K562 (cell line): ENCODE results near the gene CCDC136. TPM values are rescaled to one million over a fixed set of nuclear protein-coding genes. Genes with fewer than 3 reads are reported as not detected.

ENCODE experiments used
- ATAC-seq: fragments of 200-7000 bp; cut with Tn5 transposase; 3 replicates; pipeline ENCODE4 v1.9.1; 2020; ENCODE audit warnings: moderate library complexity
- BruUV-seq: library from RNA; stranded (reverse); fragments of 400-500 nt; replicated peaks from 2 replicates; lab custom pipeline; 2021; lab: Mats Ljungman, UMichigan
- CTCF ChIA-PET: fragments of 300-600 bp; formaldehyde crosslinking; extraction: SDS; loops from one replicate; lab custom pipeline; 2021; ENCODE audit warnings: low intra/inter-chr PET ratio; lab: Yijun Ruan, JAX
- POLR2A ChIA-PET: fragments of 300-600, 350-650 bp; sonication (Branson Sonifier 250); formaldehyde crosslinking; extraction: SDS; loops from one replicate; lab custom pipeline; 2021; ENCODE audit warnings: antibody characterized with exemption, inconsistent platforms; lab: Yijun Ruan, JAX
- DNase-seq, 4 experiments: peaks; one replicate each; pipeline versions ENCODE4 v3.0.0 to v3.0.0-alpha.2; 2011 to 2018; ENCODE audit warnings: low spot score in 3 of 4, mixed read lengths in 3 of 4; ENCODE audit errors: extremely low read depth in 1 of 4
- FAIRE-seq: peaks from 2 replicates; lab custom pipeline; 2011; peaks lifted over from hg19 to GRCh38; lab: Jason Lieb, UNC
- H2AFZ ChIP-seq: 2 replicates; pipeline ENCODE4 v1.6.0; 2011; ENCODE audit warnings: low read depth, low read length, control low read depth, inconsistent platforms
- H3K27ac ChIP-seq: fragments of 200-600 bp; 3 replicates; pipeline ENCODE4 v1.8.0; 2011; ENCODE audit warnings: low read depth, mild to moderate bottlenecking, control low read depth, inconsistent platforms, low read length, moderate library complexity, mixed read lengths; ENCODE audit errors: extremely low read depth
- H3K27me3 ChIP-seq, 2 experiments: fragments of 300-600 bp in 1 of 2; 2 replicates in 1 of 2; 3 replicates in 1 of 2; pipeline versions ENCODE4 v1.6.0 to v1.8.0; 2011; ENCODE audit warnings: inconsistent platforms in 2 of 2, low read length in 2 of 2, mild to moderate bottlenecking in 1 of 2, mixed read lengths in 1 of 2, moderate library complexity in 1 of 2; ENCODE audit not compliant: control insufficient read depth in 2 of 2, insufficient read depth in 2 of 2
- H3K36me3 ChIP-seq: fragments of 300-600 bp; 3 replicates; pipeline ENCODE4 v1.8.0; 2011; ENCODE audit warnings: mild to moderate bottlenecking, low read length, inconsistent platforms; ENCODE audit not compliant: control insufficient read depth, insufficient read depth
- H3K4me1 ChIP-seq, 2 experiments: fragments of 200-600 bp in 1 of 2; replicated peaks in 1 of 2; 2 replicates in 1 of 2; 3 replicates in 1 of 2; pipeline versions ENCODE4 v1.5.1 to v1.8.0; 2011; ENCODE audit warnings: inconsistent platforms in 2 of 2, low read length in 2 of 2, mild to moderate bottlenecking in 1 of 2, mixed read lengths in 1 of 2, moderate library complexity in 1 of 2; ENCODE audit not compliant: control insufficient read depth in 2 of 2, insufficient read depth in 2 of 2
- H3K4me2 ChIP-seq: 2 replicates; pipeline ENCODE4 v1.6.1; 2011; ENCODE audit warnings: low read length, control low read depth, inconsistent platforms, mixed read lengths; ENCODE audit not compliant: insufficient read depth
- H3K4me3 ChIP-seq: fragments of 200-600 bp; sonication (generic), shearing (Covaris generic); 2 replicates; pipeline ENCODE4 v1.5.1; 2016; ENCODE audit warnings: control low read depth, inconsistent platforms
- H3K79me2 ChIP-seq: fragments of 200-600 bp; 3 replicates; pipeline ENCODE4 v1.8.0; 2011; ENCODE audit warnings: low read length, inconsistent platforms; ENCODE audit not compliant: control insufficient read depth, insufficient read depth
- H3K9ac ChIP-seq, 2 experiments: 2 replicates each; pipeline versions ENCODE4 v1.6.0 to v1.6.1; 2011; ENCODE audit warnings: low read depth in 2 of 2, low read length in 2 of 2, control low read depth in 1 of 2, inconsistent platforms in 1 of 2, mild to moderate bottlenecking in 1 of 2, mixed read lengths in 1 of 2; ENCODE audit not compliant: insufficient read depth in 1 of 2
- H3K9me1 ChIP-seq: one replicate; pipeline ENCODE4 v1.6.0; 2011; ENCODE audit warnings: inconsistent platforms, mild to moderate bottlenecking, low read length, moderate library complexity; ENCODE audit not compliant: control insufficient read depth, insufficient read depth
- H3K9me3 ChIP-seq: replicated peaks from 2 replicates; pipeline ENCODE4 v1.5.1; 2011; ENCODE audit warnings: low read depth, low read length, inconsistent platforms; ENCODE audit not compliant: control insufficient read depth, insufficient read depth
- H4K20me1 ChIP-seq: replicated peaks from 2 replicates; pipeline ENCODE4 v1.6.1; 2011; ENCODE audit warnings: low read length, inconsistent platforms, mixed read lengths; ENCODE audit not compliant: control insufficient read depth, insufficient read depth
- BCL6 ChIP-seq: fragments of 250-450 bp; sonication (Bioruptor Pico); IDR thresholded peaks from 2 replicates; pipeline ENCODE4 v1.4.0; 2020
- BRCA1 ChIP-seq, 2 experiments: fragments of 450-650 bp in 1 of 2; sonication (generic) in 1 of 2; formaldehyde crosslinking in 1 of 2; IDR thresholded peaks; 2 replicates each; pipeline versions ENCODE4 v1.5.0 to v1.6.1; 2017 to 2020; ENCODE audit warnings: mild to moderate bottlenecking in 1 of 2, missing genetic modification reagents in 1 of 2
- CCNT2 ChIP-seq: IDR thresholded peaks from 2 replicates; pipeline ENCODE4 v1.6.1; 2011; ENCODE audit warnings: borderline replicate concordance, low read depth, mild to moderate bottlenecking, moderate library complexity, mixed read lengths, low read length; ENCODE audit not compliant: insufficient read length; ENCODE audit errors: extremely low read depth
- HCFC1 ChIP-seq: IDR thresholded peaks from 2 replicates; pipeline ENCODE4 v1.6.1; 2012; ENCODE audit warnings: low read depth, low read length, improper control_type of control experiment
- KHSRP ChIP-seq: fragments of 450-650 bp; IDR thresholded peaks from 2 replicates; pipeline ENCODE4 v1.6.1; 2017
- MYBL2 ChIP-seq, 2 experiments: fragments of 450-650 bp in 1 of 2; sonication (generic) in 1 of 2; formaldehyde crosslinking in 1 of 2; IDR thresholded peaks; 2 replicates each; pipeline versions ENCODE4 v1.6.1 to v1.8.1; 2017 to 2022; ENCODE audit warnings: borderline replicate concordance in 1 of 2, inconsistent platforms in 1 of 2, low read depth in 1 of 2, mild to moderate bottlenecking in 1 of 2, missing genetic modification reagents in 1 of 2, moderate library complexity in 1 of 2
- PHB ChIP-seq: fragments of 250-450 bp; sonication (Bioruptor Pico); IDR thresholded peaks from 2 replicates; pipeline ENCODE4 v1.5.0; 2021
- POU5F1 ChIP-seq: fragments of 150-350 bp; IDR thresholded peaks from 2 replicates; pipeline ENCODE4 v1.6.1; 2014; ENCODE audit warnings: borderline replicate concordance, low read length, low read depth, mild to moderate bottlenecking; ENCODE audit not compliant: partially characterized antibody
- SREBF2 ChIP-seq: sonication (generic); formaldehyde crosslinking; IDR thresholded peaks from 2 replicates; pipeline ENCODE4 v1.4.0; 2020; ENCODE audit warnings: mild to moderate bottlenecking, missing genetic modification reagents
- ZNF583 ChIP-seq: fragments of 250-450 bp; sonication (Bioruptor Pico); IDR thresholded peaks from 2 replicates; pipeline ENCODE4 v1.4.0; 2020
- ZNF586 ChIP-seq: fragments of 450-650 bp; formaldehyde crosslinking; conservative IDR thresholded peaks from 2 replicates; pipeline ENCODE4 v1.4.0; 2020; ENCODE audit warnings: mild to moderate bottlenecking, moderate library complexity
- ZNF778 ChIP-seq: fragments of 450-650 bp; formaldehyde crosslinking; IDR thresholded peaks from 2 replicates; pipeline ENCODE4 v1.4.0; 2020; ENCODE audit warnings: mild to moderate bottlenecking, moderate library complexity
- WGBS: fragments of 100-300 bp; shearing (Covaris generic); methylation state at CpG from one replicate; pipeline ENCODE4 v1.1.6; 2016; ENCODE audit warnings: low coverage, mixed read lengths; ENCODE audit not compliant: insufficient coverage; ENCODE audit errors: missing lambda C conversion rate; 5-methylcytosine and 5-hydroxymethylcytosine counted together
- in situ Hi-C: fragments of 300-500 bp; cut with MboI; formaldehyde crosslinking; loops from 4 replicates; pipeline ENCODE4 v1.15.0; 2018; ENCODE audit warnings: inconsistent platforms, mixed read lengths
- intact Hi-C: fragments of 100-400 bp; cut with micrococcal nuclease; formaldehyde crosslinking; loops from 2 replicates; pipeline ENCODE4 v1.14.2; 2022
- polyA plus RNA-seq, 8 experiments: library from polyadenylated mRNA; depleted of rRNA in 4 of 8; stranded (reverse) in 5 of 8; unstranded in 3 of 8; fragments of >200 nt; fragmentation: Nextera tagmentation in 2 of 8; fragmentation: Illumina TruSeq in 1 of 8; extraction: Ambion mirVana in 2 of 8; extraction: Trizol in 1 of 8; gene quantifications; 2 replicates each; pipeline versions ENCODE4 v1.2.1 to v1.2.3, GENCODE V29; 2011 to 2014; ENCODE audit warnings: inconsistent platforms in 1 of 8, missing spikeins in 1 of 8
- total RNA-seq, 7 experiments: library from RNA; depleted of rRNA in 6 of 7; stranded (reverse); fragments of >200 nt in 6 of 7; fragmentation: Illumina TruSeq in 2 of 7; extraction: Trizol in 2 of 7; gene quantifications; 2 replicates each; pipeline versions ENCODE4 v1.2.1 to v1.2.3, GENCODE V29; 2011 to 2021; ENCODE audit warnings: low replicate concordance in 1 of 7
- TF ChIP-seq, protein P1 (sequence below): fragments of 250-450 bp; sonication (Bioruptor Pico); IDR thresholded peaks from 2 replicates; pipeline ENCODE4 v1.8.0; 2022; ENCODE audit warnings: moderate library complexity, mild to moderate bottlenecking, inconsistent platforms
- TF ChIP-seq, protein P2 (sequence below), 3 experiments: fragments of 200-800 bp in 1 of 3; fragments of 250-450 bp in 1 of 3; fragments of 450-650 bp in 1 of 3; sonication (Bioruptor Pico) in 1 of 3; sonication (Bioruptor generic) in 1 of 3; formaldehyde crosslinking in 1 of 3; IDR thresholded peaks; 2 replicates each; pipeline versions ENCODE4 v1.6.1 to v1.8.0; 2016 to 2022; ENCODE audit warnings: mild to moderate bottlenecking in 2 of 3, missing genetic modification characterization in 2 of 3, missing compliant biosample characterization in 1 of 3, moderate library complexity in 1 of 3

The CCDC136 gene
- total and polyA plus RNA-seq, 9 of the 15 experiments (the other 6 are each of a cell fraction or from before 2014, with no cell fraction given) = 2.4 to 40.8 (median 26.5) TPM

DNA sequence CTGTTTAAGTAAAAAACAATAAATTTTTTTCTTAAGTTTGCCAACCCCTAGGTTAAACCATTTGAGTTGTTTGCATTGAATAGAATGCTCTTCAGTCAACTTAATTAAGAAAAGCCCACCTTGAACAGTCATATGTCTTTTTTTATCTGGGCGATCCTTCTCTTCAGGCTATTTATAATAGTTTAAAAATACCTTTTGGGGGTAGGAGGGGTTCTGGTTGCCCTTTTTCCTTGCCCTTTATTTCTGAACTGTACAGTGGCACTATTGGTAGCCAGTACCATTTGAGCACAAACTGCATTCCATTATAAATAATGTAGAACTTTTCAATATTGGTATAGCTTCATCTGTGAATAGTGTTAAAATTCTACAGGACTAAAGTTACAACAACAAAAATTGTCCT, 39.5 kb upstream of the CCDC136 start:
- H4K20me1 ChIP-seq = peaks cover 24% of the 10 kb centered on the region
- H3K4me2 ChIP-seq = no peak overlapping the region
- H2AFZ ChIP-seq = no peak overlapping the region
- DNase-seq (no peak), ATAC-seq (no peak), FAIRE-seq (no peak)
- in situ Hi-C loops (no loop called here), intact Hi-C loops (loop anchor here (10.0 kb wide), 1 partner anchor 277 kb away; the partner anchor contains the start of gene METTL2B)
- ChIA-PET CTCF (no interaction called here), POLR2A (interaction anchor here (2.2 to 12.2 kb wide), 2 partner anchors 14 to 31 kb away, joined by 8 to 216 read pairs; partner anchors contain the start of gene CALU)
- peaks cover 80% of the 10 kb centered on the region for H3K79me2 ChIP-seq
- peaks cover 5% of the 10 kb centered on the region for H3K9me1 ChIP-seq
- H3K36me3 ChIP-seq = peaks cover 96% of the 10 kb centered on the region
- H3K9ac ChIP-seq = no peak overlapping the region
- no TSS peak for BruUV-seq
- 86% methylated on average over 1 of the region's 1 CpG for WGBS
- H3K9me3 ChIP-seq = no peaks in the 10 kb centered on the region
- no peak overlapping the region for H3K27ac ChIP-seq
- peaks cover 0 to 6% of the 10 kb centered on the region in 2 experiments; a peak in 2 of 5 replicates for H3K4me1 ChIP-seq
- H3K27me3 ChIP-seq = no peaks in the 10 kb centered on the region
- H3K4me3 ChIP-seq = no peak overlapping the region
- TF ChIP-seq PHB (CRISPR knock-in tag) (no peak), POU5F1 (no peak), MYBL2 (IDR thresholded peaks at IDR 0.05; ENCODE audit: low read depth) (no peak), MYBL2 (CRISPR knock-in tag; IDR thresholded peaks at IDR 0.05; ENCODE audit: borderline replicate concordance) (no peak), SREBF2 (CRISPR knock-in tag) (no peak), KHSRP (no peak), BCL6 (CRISPR knock-in tag) (no peak), CCNT2 (no peak), ZNF586 (no peak), ZNF778 (CRISPR knock-in tag) (no peak), BRCA1 (IDR thresholded peaks at IDR 0.05) (no peak), BRCA1 (CRISPR knock-in tag; IDR thresholded peaks at IDR 0.05) (no peak), HCFC1 (no peak), ZNF583 (CRISPR knock-in tag) (no peak)
- TF ChIP-seq, protein P1, sequence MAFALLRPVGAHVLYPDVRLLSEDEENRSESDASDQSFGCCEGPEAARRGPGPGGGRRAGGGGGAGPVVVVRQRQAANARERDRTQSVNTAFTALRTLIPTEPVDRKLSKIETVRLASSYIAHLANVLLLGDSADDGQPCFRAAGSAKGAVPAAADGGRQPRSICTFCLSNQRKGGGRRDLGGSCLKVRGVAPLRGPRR (CRISPR knock-in tag) = no peak
- TF ChIP-seq, protein P2, sequence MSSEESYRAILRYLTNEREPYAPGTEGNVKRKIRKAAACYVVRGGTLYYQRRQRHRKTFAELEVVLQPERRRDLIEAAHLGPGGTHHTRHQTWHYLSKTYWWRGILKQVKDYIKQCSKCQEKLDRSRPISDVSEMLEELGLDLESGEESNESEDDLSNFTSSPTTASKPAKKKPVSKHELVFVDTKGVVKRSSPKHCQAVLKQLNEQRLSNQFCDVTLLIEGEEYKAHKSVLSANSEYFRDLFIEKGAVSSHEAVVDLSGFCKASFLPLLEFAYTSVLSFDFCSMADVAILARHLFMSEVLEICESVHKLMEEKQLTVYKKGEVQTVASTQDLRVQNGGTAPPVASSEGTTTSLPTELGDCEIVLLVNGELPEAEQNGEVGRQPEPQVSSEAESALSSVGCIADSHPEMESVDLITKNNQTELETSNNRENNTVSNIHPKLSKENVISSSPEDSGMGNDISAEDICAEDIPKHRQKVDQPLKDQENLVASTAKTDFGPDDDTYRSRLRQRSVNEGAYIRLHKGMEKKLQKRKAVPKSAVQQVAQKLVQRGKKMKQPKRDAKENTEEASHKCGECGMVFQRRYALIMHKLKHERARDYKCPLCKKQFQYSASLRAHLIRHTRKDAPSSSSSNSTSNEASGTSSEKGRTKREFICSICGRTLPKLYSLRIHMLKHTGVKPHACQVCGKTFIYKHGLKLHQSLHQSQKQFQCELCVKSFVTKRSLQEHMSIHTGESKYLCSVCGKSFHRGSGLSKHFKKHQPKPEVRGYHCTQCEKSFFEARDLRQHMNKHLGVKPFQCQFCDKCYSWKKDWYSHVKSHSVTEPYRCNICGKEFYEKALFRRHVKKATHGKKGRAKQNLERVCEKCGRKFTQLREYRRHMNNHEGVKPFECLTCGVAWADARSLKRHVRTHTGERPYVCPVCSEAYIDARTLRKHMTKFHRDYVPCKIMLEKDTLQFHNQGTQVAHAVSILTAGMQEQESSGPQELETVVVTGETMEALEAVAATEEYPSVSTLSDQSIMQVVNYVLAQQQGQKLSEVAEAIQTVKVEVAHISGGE (CRISPR knock-in tag; IDR thresholded peaks at IDR 0.05) = no peak
